WERI-Rb-1 (cell line): ENCODE measurements around the gene STAB2.

Experiments used
- DNase-seq: peaks from one replicate; pipeline ENCODE4 v3.0.0-alpha.2; 2020
- H3K27ac ChIP-seq: fragments of 250-450 bp; sonication (Bioruptor Pico); 2 replicates; pipeline ENCODE4 v1.5.1; 2020; ENCODE audit warnings: mild to moderate bottlenecking, moderate library complexity
- H3K27me3 ChIP-seq: fragments of 250-450 bp; sonication (Bioruptor Pico); 2 replicates; pipeline ENCODE4 v1.5.1; 2021; ENCODE audit warnings: mild to moderate bottlenecking, low read depth, moderate library complexity; ENCODE audit not compliant: insufficient read depth, severe bottlenecking
- H3K36me3 ChIP-seq: fragments of 250-450 bp; sonication (Bioruptor Pico); 2 replicates; pipeline ENCODE4 v1.5.1; 2020; ENCODE audit warnings: mild to moderate bottlenecking, moderate library complexity
- H3K4me3 ChIP-seq: 2 replicates; pipeline ENCODE4 v1.5.1; 2011; ENCODE audit warnings: low read depth, mild to moderate bottlenecking, control low read depth, low read length
- H3K9me3 ChIP-seq: fragments of 250-450 bp; sonication (Bioruptor Pico); 2 replicates; pipeline ENCODE4 v1.5.1; 2021; ENCODE audit warnings: mild to moderate bottlenecking, moderate library complexity; ENCODE audit not compliant: severe bottlenecking
- CTCF ChIP-seq: IDR thresholded peaks from 2 replicates; pipeline ENCODE4 v1.5.1; 2011; ENCODE audit warnings: low read depth, mild to moderate bottlenecking, control low read depth, inconsistent platforms, low read length

The STAB2 gene

DNA sequence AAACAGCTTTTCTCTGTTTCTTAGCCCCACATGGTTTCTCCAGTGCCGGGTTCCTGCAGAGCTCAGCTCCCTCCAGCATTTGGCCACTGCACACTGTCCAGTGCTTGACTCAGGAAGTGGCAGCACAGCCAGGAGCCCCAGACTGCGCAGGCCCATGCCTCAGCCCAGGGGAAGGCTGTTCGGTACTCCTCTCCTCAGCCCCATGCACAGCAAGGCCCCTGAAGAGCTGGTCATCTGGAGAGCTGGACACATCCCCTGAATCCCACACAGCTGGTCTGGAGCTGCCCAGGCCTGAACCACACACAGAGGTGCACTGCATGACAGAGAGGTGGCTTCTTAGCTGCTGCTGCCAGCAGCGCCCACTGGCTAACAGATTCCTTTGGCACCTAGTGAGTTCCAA is 48.3 kb downstream of the STAB2 start:
- Histone ChIP-seq H3K27me3 (no peaks in the 10 kb centered on the region), H3K36me3 (no peaks in the 10 kb centered on the region), H3K4me3 (no peak overlapping the region), H3K27ac (no peak overlapping the region), H3K9me3 (peaks cover 5% of the 10 kb centered on the region)
- DNase-seq: no peak
- TF ChIP-seq CTCF: no peak

- Histone ChIP-seq H3K27me3 (no peaks in the 10 kb centered on the region), H3K27ac (no peak overlapping the region), H3K4me3 (no peak overlapping the region), H3K36me3 (no peaks in the 10 kb centered on the region), H3K9me3 (peaks cover 5% of the 10 kb centered on the region)
- no peak for DNase-seq
- TF ChIP-seq CTCF: no peak
Observed at GRCh38 chr12:103637021-103637420, 49.9 kb downstream of the STAB2 start.

- Histone ChIP-seq H3K27me3 (no peaks in the 10 kb centered on the region), H3K9me3 (peaks cover 5% of the 10 kb centered on the region), H3K4me3 (no peak overlapping the region), H3K27ac (no peak overlapping the region), H3K36me3 (no peaks in the 10 kb centered on the region)
- no peak for TF ChIP-seq CTCF
- no peak for DNase-seq
Observed at GRCh38 chr12:103637429-103637828, 50.4 kb downstream of the STAB2 start.

DNA sequence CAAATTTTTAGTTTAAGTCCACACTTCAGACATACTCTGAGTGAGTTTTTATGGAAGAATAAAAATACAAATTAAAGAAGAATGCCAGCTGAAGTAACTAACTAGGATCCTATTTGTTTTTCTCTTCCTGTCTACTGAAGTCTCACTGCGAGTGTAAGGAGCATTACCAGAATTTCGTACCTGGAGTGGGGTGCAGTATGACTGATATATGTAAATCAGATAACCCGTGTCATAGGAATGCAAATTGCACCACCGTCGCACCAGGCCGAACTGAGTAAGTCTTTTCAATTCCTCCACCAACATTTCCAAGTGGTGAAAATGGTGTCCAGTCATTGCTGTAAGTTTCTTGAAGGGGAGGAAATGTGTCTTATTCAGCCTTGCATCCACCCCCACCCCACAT is 52.9 kb downstream of the STAB2 start:
- H3K27ac ChIP-seq: no peak overlapping the region
- no peak for TF ChIP-seq CTCF
- H3K36me3 ChIP-seq: no peaks in the 10 kb centered on the region
- no peak for DNase-seq
- no peak overlapping the region for H3K4me3 ChIP-seq
- peaks cover 4% of the 10 kb centered on the region for H3K9me3 ChIP-seq
- no peaks in the 10 kb centered on the region for H3K27me3 ChIP-seq

- Histone ChIP-seq H3K4me3 (no peak overlapping the region), H3K9me3 (no peaks in the 10 kb centered on the region), H3K36me3 (no peaks in the 10 kb centered on the region), H3K27ac (no peak overlapping the region), H3K27me3 (no peaks in the 10 kb centered on the region)
- no peak for DNase-seq
- no peak for TF ChIP-seq CTCF
Observed at GRCh38 chr12:103640410-103640809, 53.3 kb downstream of the STAB2 start.

DNA sequence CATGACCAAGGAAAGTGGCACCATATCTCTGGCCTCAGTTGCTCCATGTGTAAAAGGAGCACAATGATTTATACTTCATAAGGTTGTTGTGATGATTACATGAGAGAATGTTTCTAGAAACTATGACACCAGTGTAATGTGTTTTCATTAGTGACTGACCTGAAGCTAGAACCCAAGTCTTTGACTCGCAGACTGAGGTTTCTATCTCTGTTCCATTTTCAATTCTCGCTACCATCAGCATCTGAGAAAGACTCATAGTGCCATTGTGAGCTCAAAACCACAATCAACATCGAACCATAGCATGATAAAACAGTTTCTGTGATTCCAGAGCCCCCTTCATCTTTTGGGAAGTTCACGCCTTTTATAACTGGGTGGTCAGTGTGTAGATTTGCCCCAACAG is 53.8 kb downstream of the STAB2 start:
- TF ChIP-seq CTCF: no peak

More for the DNA sequence above, 53.8 kb downstream of the STAB2 start:
- Histone ChIP-seq H3K36me3 (no peaks in the 10 kb centered on the region), H3K4me3 (no peak overlapping the region), H3K27ac (no peak overlapping the region), H3K27me3 (no peaks in the 10 kb centered on the region), H3K9me3 (no peaks in the 10 kb centered on the region)
- DNase-seq: no peak
